HEK293T (cell line): Measurements from ENCODE around the gene MACO1.
"Not testable (repeated sequence)": the region's sequence is repeated elsewhere in the genome, so short reads cannot be mapped to it uniquely, and the experiment has no call there.

Experiments
- BHLHE40 ChIP-seq: fragments of 450-650 bp; IDR thresholded peaks from 2 replicates; pipeline ENCODE4 v1.6.1; 2016; ENCODE audit warnings: mild to moderate bottlenecking, moderate library complexity, borderline replicate concordance
- L3MBTL2 ChIP-seq: fragments of 450-650 bp; conservative IDR thresholded peaks from 2 replicates; pipeline ENCODE4 v1.6.1; 2016; ENCODE audit warnings: mild to moderate bottlenecking
- ZNF384 ChIP-seq: fragments of 450-650 bp; IDR thresholded peaks from 2 replicates; pipeline ENCODE4 v1.6.1; 2016

DNA sequence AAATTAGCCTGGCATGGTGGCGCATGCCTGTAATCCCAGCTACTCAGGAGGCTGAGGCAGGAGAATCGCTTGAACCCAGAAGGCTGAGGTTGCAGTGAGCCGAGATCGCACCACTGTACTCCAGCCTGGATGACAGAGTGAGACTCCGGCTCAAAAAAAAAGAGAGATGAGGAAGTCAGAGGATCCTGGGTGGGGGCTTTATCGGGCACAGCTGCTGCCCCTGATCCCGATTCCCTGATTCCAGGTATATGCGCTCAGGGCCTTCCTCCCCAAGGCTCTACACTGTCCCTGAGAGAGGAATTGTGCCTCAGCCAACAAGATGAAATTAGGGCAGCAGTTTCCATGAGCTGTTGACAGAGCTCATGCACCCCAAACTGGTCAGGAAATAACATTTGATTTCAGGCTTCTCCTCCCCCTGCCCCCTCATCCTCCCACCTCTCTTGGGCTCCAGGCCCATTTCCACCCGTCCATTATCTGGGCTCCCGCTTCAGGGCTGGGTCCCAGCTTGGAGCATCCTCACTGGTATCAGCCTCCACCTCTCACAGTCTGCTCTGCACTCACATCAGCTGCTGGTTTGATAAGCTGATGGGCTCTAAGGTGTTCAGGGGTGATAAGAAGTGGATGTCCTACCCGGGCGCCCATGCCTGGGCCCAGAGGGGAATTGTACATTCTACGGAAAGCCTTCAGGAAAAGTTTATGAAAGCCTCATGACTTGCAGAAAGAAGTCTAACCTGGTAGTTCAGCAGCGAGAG, 17.6 kb upstream of the MACO1 start:
- not testable (repeated sequence) for TF ChIP-seq ZNF384, L3MBTL2, BHLHE40
